Memory B cell (primary cell): ENCODE results near the gene AQP9.

Experiments
- ATAC-seq: fragments of 150-1000 bp; cut with Tn5 transposase; 2 replicates; pipeline ENCODE4 v1.10.0; 2021; ENCODE audit warnings: low read depth, mild to moderate bottlenecking, moderate library complexity
- DNase-seq, 2 donors: peaks; one replicate each; pipeline ENCODE4 v3.0.0; 2022; ENCODE audit warnings: low spot score in 2 of 2
- H3K27ac Mint-ChIP-seq: one replicate; pipeline ENCODE4 v1.8.0; 2022; ENCODE audit warnings: mild to moderate bottlenecking, moderate library complexity, mixed read lengths
- H3K27me3 Mint-ChIP-seq: one replicate; pipeline ENCODE4 v1.8.0; 2022; ENCODE audit warnings: mixed read lengths
- H3K36me3 Mint-ChIP-seq: one replicate; pipeline ENCODE4 v1.8.0; 2022; ENCODE audit warnings: mild to moderate bottlenecking, mixed read lengths
- H3K4me1 Mint-ChIP-seq: one replicate; pipeline ENCODE4 v1.8.0; 2022; ENCODE audit warnings: mixed read lengths
- H3K4me3 Mint-ChIP-seq: one replicate; pipeline ENCODE4 v1.8.0; 2022; ENCODE audit warnings: mild to moderate bottlenecking, moderate library complexity, mixed read lengths
- H3K9me3 Mint-ChIP-seq: one replicate; pipeline ENCODE4 v1.8.0; 2022; ENCODE audit warnings: mixed read lengths

The AQP9 gene

GRCh38 chr15:58119016-58119415, 19.2 kb upstream of the AQP9 start:
- Mint-ChIP-seq H3K27me3 (peaks cover 6% of the 10 kb centered on the region), H3K36me3 (no peaks in the 10 kb centered on the region), H3K27ac (no peak overlapping the region), H3K9me3 (no peaks in the 10 kb centered on the region), H3K4me3 (no peak overlapping the region), H3K4me1 (no peaks in the 10 kb centered on the region)
- ATAC-seq (no peak), DNase-seq (no peak)

DNA sequence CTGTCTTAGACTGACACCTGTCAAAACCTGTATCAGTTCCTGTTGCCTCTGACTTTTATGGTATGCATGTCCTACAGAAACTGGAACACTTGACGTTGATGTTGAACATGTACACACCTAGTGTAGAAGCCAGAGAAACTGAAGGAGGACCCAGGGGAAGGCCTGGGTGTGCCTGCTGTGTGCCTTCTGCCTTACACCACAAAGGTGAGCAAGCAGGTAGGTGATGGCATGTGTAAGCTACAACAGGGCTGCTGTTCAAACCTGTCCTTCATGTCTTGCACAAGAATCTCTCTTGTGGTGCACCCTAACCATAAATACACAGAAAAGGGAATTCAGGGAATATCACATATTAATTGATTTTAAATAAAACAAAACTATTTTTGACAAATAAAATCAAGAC, 13.6 kb upstream of the AQP9 start:
- no peaks in the 10 kb centered on the region for H3K4me1 Mint-ChIP-seq
- no peaks in the 10 kb centered on the region for H3K9me3 Mint-ChIP-seq
- no peak overlapping the region for H3K4me3 Mint-ChIP-seq
- DNase-seq (no peak), ATAC-seq (no peak)
- no peak overlapping the region for H3K27ac Mint-ChIP-seq
- no peaks in the 10 kb centered on the region for H3K36me3 Mint-ChIP-seq
- peaks cover 7% of the 10 kb centered on the region for H3K27me3 Mint-ChIP-seq

- ATAC-seq (no peak), DNase-seq (no peak)
- Mint-ChIP-seq H3K27ac (no peak overlapping the region), H3K4me1 (no peaks in the 10 kb centered on the region), H3K36me3 (no peaks in the 10 kb centered on the region), H3K9me3 (no peaks in the 10 kb centered on the region), H3K27me3 (peaks cover 7% of the 10 kb centered on the region), H3K4me3 (no peak overlapping the region)
Observed at GRCh38 chr15:58125333-58125732, 12.8 kb upstream of the AQP9 start.

- H3K4me3 Mint-ChIP-seq = no peak overlapping the region
- DNase-seq (no peak), ATAC-seq (no peak)
- H3K27ac Mint-ChIP-seq = no peak overlapping the region
- H3K9me3 Mint-ChIP-seq = peaks cover 2% of the 10 kb centered on the region
- H3K4me1 Mint-ChIP-seq = no peaks in the 10 kb centered on the region
- H3K27me3 Mint-ChIP-seq = peaks cover 2% of the 10 kb centered on the region
- H3K36me3 Mint-ChIP-seq = no peaks in the 10 kb centered on the region
Observed at GRCh38 chr15:58134886-58135285, 3.3 kb upstream of the AQP9 start.

DNA sequence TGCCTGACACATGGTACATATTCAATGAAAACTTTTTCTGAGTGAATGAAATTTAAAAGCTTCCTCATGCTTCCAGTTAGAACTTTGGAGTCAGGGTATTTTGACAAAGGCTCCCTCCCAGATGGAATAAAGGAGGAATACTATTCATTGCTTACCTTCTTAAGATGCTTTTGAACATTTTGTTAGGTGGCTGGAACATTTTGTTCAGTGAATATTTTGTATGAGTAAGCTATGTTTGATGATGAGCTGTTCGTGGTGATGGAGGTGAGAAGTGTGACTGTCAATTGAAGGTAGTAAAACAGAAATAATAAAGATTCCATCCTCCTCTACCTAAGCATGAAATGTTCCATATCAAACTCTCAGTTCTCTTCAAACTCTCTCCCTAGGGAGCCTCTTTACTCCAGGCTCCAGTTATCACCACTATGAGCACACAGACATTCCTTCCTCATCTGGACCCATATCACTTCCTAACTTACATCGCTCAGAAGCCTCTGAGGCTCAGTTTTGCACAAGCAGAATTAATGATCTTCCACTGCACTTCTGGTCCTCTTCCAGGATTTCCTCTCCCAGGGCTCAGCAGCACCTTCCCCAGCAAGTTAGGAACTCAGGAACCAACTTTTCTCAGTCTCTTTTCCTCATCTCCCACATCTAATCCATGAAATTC, 2.5 kb upstream of the AQP9 start:
- Mint-ChIP-seq H3K4me1 (no peaks in the 10 kb centered on the region), H3K4me3 (no peak overlapping the region)

DNA sequence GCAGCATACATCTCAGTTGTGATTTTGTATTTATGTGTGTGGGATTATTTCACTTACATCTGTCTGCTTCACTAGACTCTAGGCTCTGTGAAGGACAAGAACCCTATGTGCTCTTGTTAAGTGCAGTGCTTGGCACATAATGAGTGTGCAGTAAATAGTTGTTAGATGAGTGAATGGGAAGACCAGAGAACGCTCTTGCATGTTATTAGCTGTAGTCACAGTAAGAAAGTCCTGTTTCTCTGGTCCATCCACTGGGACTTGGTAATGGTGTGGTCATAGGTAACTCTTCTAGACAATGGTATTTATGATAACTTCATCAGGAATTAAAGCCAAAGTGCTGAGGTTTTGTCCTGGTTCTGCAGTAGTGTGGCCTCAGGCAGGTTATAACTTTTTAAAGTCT, 1.4 kb upstream of the AQP9 start:
- DNase-seq (no peak), ATAC-seq (no peak)
- no peak overlapping the region for H3K4me3 Mint-ChIP-seq
- no peaks in the 10 kb centered on the region for H3K36me3 Mint-ChIP-seq
- peaks cover 2% of the 10 kb centered on the region for H3K27me3 Mint-ChIP-seq
- H3K9me3 Mint-ChIP-seq = peaks cover 2% of the 10 kb centered on the region
- no peaks in the 10 kb centered on the region for H3K4me1 Mint-ChIP-seq
- H3K27ac Mint-ChIP-seq = no peak overlapping the region

More for the DNA sequence above, 2.5 kb upstream of the AQP9 start:
- DNase-seq (no peak), ATAC-seq (no peak)
- peaks cover 2% of the 10 kb centered on the region for H3K27me3 Mint-ChIP-seq
- peaks cover 2% of the 10 kb centered on the region for H3K9me3 Mint-ChIP-seq
- H3K36me3 Mint-ChIP-seq = no peaks in the 10 kb centered on the region
- no peak overlapping the region for H3K27ac Mint-ChIP-seq

DNA sequence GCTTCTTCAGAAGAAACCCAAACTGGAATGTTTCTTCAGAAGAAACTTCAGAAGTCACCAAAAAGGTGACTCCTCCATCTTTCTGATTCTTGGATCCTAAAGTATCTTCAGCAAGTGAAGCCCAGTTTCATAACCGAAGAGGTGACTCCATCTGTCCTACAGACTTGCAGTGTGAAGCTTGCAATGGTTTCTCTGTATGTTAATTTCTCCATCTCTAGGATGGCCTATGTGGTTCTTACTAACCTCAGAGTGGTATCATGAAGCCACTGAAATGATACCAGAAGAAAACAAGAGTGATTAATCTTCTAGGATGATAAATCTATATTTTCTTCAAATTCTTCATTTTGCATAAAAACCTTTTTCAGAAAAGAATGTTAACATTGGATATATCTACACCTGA, 495 bp upstream of the AQP9 start:
- H3K4me3 Mint-ChIP-seq = no peak overlapping the region
- DNase-seq (no peak), ATAC-seq (no peak)
- H3K27ac Mint-ChIP-seq = no peak overlapping the region
- no peaks in the 10 kb centered on the region for H3K36me3 Mint-ChIP-seq
- no peaks in the 10 kb centered on the region for H3K4me1 Mint-ChIP-seq
- H3K9me3 Mint-ChIP-seq = peaks cover 2% of the 10 kb centered on the region
- peaks cover 2% of the 10 kb centered on the region for H3K27me3 Mint-ChIP-seq

- no peaks in the 10 kb centered on the region for H3K9me3 Mint-ChIP-seq
- H3K27ac Mint-ChIP-seq = no peak overlapping the region
- no peaks in the 10 kb centered on the region for H3K36me3 Mint-ChIP-seq
- no peak overlapping the region for H3K4me3 Mint-ChIP-seq
- DNase-seq (no peak), ATAC-seq (no peak)
- H3K27me3 Mint-ChIP-seq = no peaks in the 10 kb centered on the region
- H3K4me1 Mint-ChIP-seq = no peaks in the 10 kb centered on the region
Observed at GRCh38 chr15:58139276-58139988, 1.3 kb downstream of the AQP9 start.

DNA sequence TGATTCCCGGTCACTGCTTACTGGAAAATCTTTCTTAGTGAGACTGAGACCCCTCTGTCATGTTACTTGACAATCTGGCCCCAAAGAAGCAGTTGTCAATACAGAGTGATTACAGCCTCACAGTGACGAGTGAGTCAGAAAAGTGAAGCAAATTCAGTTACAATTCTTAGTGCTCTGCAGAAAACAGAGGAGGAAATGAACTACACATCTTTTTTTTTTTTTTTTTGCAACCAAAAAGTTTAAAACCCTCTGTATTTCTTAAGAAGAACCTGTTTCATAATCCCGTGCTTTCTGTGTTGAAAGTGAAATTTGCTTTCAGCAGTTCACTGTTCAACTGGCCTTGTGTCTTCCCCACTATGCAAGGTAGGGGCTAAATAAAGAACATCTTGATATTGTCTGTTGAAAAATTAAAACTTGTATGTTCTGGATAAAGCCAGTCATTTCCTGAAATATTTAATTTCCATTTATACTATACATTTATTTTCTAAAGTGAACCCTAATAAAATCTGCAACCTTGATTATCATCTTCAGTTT, 1.9 kb downstream of the AQP9 start:
- Mint-ChIP-seq H3K4me3 (no peak overlapping the region), H3K4me1 (no peaks in the 10 kb centered on the region), H3K27ac (no peak overlapping the region), H3K36me3 (no peaks in the 10 kb centered on the region), H3K9me3 (no peaks in the 10 kb centered on the region), H3K27me3 (no peaks in the 10 kb centered on the region)
- ATAC-seq (no peak), DNase-seq (no peak)

DNA sequence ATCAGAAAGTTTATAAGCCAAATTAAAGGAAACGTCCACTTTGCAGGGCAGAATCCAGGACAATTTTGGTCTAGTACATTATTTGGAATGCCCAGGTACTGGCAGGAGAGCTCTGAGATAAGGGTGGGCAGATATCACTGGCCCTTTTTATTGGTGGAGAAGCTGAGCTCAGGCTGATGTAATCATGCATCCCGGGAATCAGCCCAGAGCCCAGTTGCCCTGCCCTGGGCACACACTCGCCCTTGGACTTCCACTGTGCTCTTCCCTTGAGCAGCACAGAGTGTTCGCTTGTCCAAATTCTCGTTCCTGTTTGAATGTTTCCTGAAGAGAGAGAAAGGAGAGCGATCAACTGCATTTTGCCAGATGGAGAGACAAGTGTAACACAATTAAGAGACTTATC, 3.7 kb downstream of the AQP9 start:
- no peak for ATAC-seq
- H3K27me3 Mint-ChIP-seq = no peaks in the 10 kb centered on the region

DNA sequence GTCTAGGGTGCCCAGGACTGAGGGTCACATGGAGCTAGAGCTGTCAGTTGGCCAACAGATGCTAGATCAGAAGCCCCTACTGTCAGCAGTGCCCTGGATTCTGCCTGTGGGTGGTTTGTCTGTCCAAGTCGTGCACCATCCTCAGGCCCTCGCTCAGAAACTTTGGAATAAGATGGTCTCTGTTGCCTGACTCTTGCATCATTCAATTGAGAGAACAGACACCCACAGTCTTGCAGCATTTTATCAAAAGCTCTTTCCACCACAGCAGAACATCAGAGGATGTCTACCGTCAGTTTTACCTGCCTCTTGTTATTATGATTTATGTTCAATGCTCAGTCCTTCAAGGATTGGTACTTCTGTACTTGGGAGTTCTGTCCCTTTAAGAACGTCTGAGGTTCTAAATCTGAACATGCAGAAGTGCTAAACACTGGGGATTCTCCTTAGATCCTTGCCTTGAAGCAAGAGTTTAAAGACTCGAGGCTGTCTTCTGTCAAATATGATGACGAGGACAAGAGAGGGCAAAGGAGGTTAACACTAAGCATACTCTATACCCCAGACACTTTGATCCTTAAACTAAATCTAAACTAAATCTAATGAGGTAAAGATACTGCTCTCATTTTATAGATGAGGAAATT, 4.8 kb downstream of the AQP9 start:
- ATAC-seq (no peak), DNase-seq (no peak)
- Mint-ChIP-seq H3K4me3 (no peak overlapping the region), H3K27me3 (no peaks in the 10 kb centered on the region), H3K27ac (no peak overlapping the region), H3K9me3 (no peaks in the 10 kb centered on the region), H3K4me1 (no peaks in the 10 kb centered on the region), H3K36me3 (no peaks in the 10 kb centered on the region)

More for the DNA sequence above, 3.7 kb downstream of the AQP9 start:
- Mint-ChIP-seq H3K36me3 (no peaks in the 10 kb centered on the region), H3K9me3 (no peaks in the 10 kb centered on the region), H3K4me3 (no peak overlapping the region), H3K27ac (no peak overlapping the region), H3K4me1 (no peaks in the 10 kb centered on the region)
- DNase-seq = no peak

- H3K9me3 Mint-ChIP-seq = no peaks in the 10 kb centered on the region
- H3K4me1 Mint-ChIP-seq = no peaks in the 10 kb centered on the region
- H3K27ac Mint-ChIP-seq = no peak overlapping the region
- no peak overlapping the region for H3K4me3 Mint-ChIP-seq
- H3K36me3 Mint-ChIP-seq = no peaks in the 10 kb centered on the region
- no peak for DNase-seq
- ATAC-seq = no peak
- no peaks in the 10 kb centered on the region for H3K27me3 Mint-ChIP-seq
Observed at GRCh38 chr15:58145606-58146005, 7.4 kb downstream of the AQP9 start.

DNA sequence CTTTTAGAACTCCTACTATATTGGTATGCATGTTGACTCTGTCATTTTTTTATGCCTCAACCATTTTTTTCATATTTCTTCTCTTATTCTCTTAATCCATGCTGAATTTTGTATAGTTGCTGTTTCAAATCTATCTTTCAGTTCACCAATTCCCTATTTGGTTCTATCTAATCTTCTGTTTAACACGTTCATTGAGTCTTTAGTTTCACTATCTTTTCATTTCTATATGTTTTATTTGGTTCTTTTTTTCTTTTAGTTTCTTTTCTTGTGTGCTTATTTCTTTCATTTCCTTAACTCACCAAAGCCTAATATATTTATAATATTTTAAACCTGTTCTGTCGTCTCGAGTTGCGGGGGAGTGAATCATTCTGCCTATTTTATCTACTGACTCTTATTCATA, 8.0 kb downstream of the AQP9 start:
- ATAC-seq = no peak

DNA sequence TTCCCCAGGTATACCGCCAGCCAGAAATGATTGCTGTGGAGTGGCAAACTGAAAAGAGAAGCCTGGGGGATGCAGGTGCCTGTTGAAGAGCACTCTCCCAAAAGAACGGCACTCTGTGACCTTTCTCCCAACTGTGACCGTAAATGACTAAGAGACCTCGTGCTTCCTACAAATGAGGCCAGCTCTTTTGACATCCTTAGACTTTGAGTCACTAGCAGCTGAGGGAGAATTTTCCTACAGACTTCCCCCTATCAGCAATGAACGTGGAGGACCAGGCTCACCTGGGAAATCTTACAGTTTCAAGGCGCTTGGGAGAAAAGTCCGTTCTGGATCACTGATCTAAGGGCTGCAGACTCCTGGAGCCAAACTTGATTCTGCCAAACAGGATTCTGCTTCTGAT, 8.6 kb downstream of the AQP9 start:
- H3K27me3 Mint-ChIP-seq = no peaks in the 10 kb centered on the region
- DNase-seq = no peak
- H3K36me3 Mint-ChIP-seq = no peaks in the 10 kb centered on the region
- no peak overlapping the region for H3K27ac Mint-ChIP-seq
- no peak overlapping the region for H3K4me3 Mint-ChIP-seq
- no peaks in the 10 kb centered on the region for H3K4me1 Mint-ChIP-seq
- H3K9me3 Mint-ChIP-seq = no peaks in the 10 kb centered on the region
- ATAC-seq = no peak

More for the DNA sequence above, 8.0 kb downstream of the AQP9 start:
- H3K36me3 Mint-ChIP-seq = no peaks in the 10 kb centered on the region
- no peaks in the 10 kb centered on the region for H3K27me3 Mint-ChIP-seq
- H3K4me1 Mint-ChIP-seq = no peaks in the 10 kb centered on the region
- DNase-seq = no peak
- H3K9me3 Mint-ChIP-seq = no peaks in the 10 kb centered on the region
- H3K27ac Mint-ChIP-seq = no peak overlapping the region
- H3K4me3 Mint-ChIP-seq = no peak overlapping the region
